ENCODE measurements around the gene CALM1.

The CALM1 gene

GRCh38 chr14:90412058-90412457 lies 15.2 kb downstream of the CALM1 start:
- no peak for DNase-seq

- DNase-seq = no peak
Observed at GRCh38 chr14:90416720-90417119, 19.9 kb downstream of the CALM1 start.

DNA sequence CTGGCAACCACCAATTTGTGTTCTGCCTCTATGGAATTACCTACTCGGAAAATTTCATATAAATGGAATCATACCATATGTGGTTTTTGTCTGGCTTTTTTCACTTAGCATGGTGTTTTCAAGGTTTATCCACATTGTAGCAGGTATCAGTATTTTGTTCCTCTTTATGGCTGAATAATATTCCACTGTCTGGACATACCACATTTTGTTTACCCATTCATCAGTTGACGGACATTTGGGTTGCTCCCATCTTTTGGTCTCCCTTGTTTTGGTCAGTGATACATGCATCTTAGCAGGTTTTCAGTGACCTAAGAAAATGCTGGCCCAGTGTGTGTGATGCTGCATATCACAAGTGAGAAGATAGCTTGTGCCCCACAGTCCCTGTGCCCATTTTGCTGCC lies 21.2 kb downstream of the CALM1 start:
- DNase-seq = no peak

- no peak for DNase-seq
Observed at GRCh38 chr14:90419200-90419599, 22.4 kb downstream of the CALM1 start.

- DNase-seq = no peak
Observed at GRCh38 chr14:90421001-90421631, 24.3 kb downstream of the CALM1 start.

GRCh38 chr14:90421632-90422020 lies 24.8 kb downstream of the CALM1 start:
- no peak for DNase-seq

GRCh38 chr14:90423166-90423565 lies 26.3 kb downstream of the CALM1 start:
- no peak for DNase-seq

DNA sequence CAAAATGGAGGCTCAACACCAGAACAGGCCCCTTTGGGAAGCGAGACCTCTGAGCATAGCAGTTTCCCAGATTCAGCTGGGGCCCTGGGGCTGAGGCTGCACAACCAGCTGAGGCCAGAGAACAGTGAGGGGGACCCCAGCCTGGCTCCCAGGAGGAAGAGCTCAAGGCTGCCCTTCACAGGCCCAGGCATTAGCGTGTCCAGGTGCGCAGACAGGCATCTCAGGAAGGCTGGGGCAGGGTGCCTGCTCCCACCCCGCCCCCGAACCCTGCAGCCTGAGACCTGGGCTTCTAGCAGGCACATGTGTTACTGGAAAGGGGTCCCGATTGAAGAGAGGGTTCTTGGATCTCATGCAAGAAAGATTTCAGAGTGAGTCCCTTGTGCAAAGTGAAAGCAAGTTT lies 27.2 kb downstream of the CALM1 start:
- DNase-seq = no peak

DNA sequence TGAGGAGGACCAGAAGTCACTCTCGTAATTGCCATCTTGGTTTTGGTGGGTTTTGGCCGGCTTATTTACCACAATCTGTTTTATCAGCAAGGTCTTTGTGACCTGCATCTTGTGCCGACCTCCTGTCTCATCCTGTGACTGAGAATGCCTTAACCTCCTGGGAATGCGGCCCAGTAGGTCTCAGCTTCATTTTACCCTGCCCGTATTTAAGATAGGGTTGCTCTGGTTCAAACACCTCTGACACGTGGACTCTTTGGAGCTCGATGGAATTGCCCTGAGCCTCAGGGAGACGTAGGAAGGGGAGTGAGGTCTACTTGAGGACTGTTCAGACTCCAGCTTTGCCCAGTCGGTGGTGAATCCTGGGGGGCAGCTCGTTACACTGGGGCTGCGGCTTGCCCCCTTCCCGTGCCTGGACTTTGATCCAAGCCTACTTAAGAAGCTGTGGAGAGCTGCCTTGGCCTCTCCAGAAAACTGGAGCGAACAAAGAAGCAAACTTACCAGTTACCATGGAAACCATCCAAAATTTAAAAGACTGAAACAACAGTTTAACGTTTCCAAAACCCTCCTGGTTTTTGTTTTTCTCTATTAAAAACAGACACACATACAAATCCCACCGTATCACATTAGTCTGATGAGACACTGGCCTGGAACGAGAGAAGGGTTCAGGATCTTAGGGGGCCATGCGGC lies 28.0 kb downstream of the CALM1 start:
- no peak for DNase-seq

- DNase-seq = no peak
Observed at GRCh38 chr14:90425373-90425879, 28.6 kb downstream of the CALM1 start.

- DNase-seq = no peak
Observed at GRCh38 chr14:90426031-90426540, 29.3 kb downstream of the CALM1 start.

DNA sequence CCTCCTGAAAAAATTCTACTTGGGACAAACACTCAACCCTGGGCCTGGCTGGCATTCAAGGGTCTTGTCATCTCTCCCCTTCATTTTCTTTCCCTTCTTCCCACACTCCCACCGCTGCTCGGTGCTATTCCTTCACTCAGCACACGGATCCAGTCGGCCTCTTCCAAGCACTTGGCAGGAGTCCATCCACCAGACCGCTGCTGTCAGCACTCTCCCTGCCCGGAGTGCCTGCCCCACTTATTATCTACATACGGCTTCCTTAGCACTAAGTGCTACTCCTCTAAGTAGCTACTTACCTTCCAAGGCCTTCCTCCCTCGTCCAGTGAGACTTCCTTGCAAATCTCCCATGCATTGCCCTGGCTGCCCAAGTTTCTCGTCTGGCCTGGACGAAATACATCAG lies 29.8 kb downstream of the CALM1 start:
- DNase-seq = no peak

DNA sequence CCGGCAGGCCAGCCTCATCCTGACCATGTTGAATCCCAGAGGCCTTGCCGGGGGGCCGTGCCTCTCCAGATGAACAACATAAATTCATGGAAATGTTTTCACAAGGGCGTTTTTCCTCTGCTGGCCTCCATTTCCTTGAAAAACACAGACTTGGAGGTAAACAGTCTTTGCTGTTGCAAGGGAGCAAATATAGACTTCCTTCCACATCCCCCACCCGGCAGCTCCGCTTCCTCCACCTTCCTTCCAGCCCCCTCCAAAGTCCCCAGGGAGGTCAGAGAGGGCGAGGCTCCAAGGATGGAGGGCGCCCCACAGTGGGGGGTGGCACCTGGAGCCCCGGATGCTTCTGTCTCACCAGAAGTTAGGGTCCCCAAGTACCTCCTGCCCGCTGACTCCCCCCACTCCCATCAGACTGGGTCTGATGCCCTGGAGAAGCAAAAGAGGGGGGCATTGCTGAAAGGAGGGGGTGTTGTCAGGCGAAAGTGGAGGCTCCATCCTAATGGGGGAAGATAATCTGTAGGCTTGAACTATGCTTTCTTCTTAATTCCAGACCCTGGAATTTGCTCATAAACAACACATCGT lies 31.1 kb downstream of the CALM1 start:
- no peak for DNase-seq

DNA sequence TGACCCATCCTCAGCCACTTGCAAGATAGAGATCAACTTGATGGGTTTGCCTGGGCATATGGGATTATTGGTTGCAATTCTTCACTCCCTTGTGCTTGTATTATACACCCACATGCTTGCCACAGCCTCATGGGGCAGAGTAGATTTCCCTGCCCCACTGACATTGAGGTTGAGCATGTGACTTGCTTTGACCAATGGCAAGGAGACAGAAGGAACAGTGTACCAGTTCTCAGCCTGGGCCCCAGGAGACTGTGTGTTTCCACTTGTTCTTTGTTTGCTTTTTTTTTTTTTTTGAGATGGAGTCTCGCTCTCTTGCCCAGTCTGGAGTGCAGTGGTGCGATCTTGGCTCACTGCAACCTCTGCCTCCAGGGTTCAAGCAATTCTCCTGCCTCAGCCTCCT lies 31.8 kb downstream of the CALM1 start:
- no peak for DNase-seq

DNA sequence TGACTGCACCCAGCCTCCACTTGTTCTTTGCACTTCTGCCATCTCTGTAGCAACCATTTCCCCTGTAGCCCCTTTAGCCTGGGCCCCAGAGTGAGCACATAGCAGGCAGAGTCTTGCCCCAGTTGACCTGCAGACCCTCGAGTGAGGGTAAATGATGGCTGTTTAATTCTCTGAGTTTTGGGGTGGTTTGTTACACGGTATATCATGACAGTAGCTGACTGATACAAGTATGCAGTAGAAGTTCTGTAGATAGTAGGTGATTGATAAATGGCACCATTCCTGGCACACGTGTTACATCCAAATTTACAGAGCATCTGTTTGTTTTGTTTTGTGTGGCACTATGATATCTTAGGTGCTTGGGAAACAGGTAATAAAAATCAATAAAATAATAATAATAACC lies 32.4 kb downstream of the CALM1 start:
- no peak for DNase-seq

DNA sequence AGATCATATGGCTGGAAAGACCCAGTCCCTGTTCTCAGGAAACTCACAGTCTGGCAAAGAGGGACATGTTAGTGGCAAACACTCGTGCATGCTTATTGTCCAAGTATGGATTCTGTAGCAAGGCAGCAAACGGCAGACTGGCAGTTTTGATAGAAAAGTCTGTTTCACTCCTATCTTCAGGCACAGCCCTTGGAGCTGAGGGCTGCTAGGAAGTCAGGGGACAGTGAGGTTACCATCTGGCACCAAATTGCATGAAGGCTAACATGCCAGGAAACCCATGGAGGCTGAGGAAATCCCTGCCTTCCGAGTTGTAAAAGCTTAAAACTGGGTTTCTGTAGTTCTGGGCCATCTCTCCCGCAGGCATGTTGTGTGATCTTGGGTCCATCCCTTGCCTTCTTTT lies 32.9 kb downstream of the CALM1 start:
- DNase-seq = no peak

DNA sequence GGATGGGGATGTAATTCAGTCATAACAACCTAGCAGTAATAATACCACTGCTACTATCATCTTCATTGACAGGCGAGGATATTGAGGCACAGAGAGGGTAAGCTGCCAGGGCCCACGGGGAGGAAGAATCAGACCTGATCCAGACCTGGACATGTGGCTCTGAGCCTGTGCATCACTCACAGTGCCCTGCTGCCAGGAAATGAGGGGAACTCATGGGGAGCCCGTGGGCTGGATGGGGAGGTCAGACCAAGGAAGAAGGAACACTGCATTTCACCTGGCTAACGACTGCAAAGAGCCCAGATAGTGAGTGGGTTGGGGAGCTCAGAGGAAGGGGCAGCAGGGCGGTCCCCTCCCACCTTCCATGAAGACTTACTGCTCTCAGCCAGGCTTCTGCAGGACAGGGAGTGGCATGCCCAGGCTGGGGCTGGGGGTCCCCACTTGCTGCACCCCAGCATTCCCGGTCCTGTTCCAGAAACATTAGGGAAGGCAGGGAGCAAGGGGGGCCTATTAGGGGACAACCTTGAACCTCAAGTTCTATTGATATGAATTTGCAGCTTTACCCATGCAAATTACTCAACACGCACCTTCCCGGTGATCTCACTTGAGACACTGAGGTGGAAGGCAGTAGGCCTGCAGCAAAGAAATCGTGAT lies 37.7 kb downstream of the CALM1 start:
- DNase-seq = no peak

DNA sequence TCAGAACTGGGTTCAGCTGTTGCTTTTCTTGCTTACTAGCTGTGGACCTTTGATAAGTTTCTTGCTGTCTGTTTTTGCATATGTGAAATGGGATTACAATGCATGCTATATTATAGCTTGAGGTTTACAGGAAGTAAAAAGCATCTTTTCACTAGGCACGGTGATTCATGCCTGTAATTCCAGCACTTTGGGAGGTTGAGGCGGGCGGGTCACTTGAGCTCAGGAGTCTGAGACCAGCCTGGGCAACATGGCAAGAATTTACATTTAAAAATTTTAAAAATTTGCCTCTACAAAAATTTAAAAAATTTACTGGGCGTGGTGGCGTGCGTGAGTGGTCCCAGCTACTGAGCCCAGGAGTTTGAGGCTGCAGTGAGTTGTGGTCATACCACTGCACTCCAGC lies 42.0 kb downstream of the CALM1 start:
- DNase-seq = no peak

DNA sequence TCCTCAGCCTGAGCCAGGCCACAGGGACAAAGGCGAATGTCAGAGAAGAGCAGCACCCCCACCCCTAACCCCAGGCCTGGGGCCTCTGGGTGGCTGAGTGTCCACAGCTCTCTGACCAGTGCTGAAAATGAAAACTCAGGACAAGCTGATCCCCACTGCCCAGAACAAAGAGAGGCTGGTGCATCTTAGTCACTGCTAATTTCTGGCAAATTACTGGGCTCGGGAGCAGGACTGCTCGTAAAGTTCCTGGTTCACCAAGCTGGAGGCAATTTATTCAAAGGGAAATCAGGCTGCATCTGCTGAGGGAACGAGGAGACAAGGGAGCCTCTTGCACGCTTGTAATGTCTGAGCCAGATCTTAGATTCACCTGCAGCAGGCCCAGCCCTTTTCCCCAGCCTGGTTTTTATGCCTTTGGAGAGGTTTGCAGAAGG lies 43.2 kb downstream of the CALM1 start:
- no peak for DNase-seq

GRCh38 chr14:90440592-90440991 lies 43.8 kb downstream of the CALM1 start:
- no peak for DNase-seq

DNA sequence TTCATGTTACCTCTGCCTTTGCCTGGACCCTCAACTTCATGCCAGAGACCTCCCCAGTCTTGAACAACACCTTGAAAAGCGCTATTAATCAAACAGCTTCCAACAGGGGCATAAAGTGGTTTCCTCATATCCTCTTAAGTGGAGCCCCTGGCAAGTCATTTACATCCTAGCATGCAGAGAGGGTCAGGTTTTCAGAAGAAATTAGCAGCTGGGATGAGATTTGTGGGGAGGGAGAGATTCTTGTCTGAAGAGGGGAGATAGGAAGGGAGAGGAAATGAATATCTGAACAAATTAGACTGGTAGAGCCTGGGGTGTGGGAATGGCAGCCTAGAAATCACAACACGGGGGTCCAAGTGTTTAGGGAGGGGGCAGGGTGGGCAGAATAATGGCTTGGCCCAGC lies 45.6 kb downstream of the CALM1 start:
- DNase-seq = no peak

DNA sequence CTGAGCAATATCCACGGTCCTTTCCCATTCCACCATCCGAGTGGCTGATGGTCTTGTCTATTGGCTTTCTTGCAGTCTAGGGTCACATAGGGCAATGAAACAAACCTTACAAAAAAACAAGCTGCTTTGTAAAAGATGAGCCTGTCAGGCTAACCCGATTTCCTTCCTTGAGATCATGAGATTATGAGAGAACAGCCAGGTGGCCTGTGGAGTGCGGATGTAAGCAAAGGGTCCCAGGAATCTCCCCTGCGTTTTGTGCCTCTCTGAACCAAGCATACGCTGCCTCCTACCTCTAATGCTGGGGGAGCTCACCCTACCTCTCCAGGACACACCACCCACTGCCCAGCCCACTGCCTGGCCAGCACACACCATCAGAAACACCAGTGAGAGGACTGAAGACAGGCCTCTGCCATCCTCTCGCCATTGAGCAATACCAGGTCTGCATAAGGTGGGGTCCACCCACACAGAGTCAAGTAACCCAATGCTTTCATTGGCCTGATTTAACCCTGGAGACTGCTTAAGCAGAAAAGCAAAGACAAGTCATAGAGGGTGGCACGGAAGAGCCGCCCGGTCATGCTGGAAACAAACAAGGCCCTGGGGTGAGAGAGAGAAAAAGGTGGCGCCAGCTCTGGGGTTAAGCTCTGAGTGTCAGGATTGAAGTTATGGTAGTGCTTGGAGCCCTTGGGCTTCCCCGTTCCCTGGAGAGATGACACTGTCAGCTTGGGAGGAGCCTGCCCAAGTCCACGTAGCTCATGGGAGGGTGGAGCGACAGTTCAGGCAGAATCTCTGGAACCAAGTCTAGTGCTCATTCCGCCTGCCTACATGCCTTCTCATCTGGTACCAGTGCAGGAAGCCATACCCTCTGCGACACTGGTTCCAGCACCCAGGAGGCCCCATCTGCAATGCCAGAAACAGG lies 46.6 kb downstream of the CALM1 start:
- DNase-seq = no peak
